GM19372 (cell line): ENCODE results near the gene RHBDD2.
"Not testable (repeated sequence)": the region's sequence is repeated elsewhere in the genome, so short reads cannot be mapped to it uniquely, and the experiment has no call there.

Experiments
- ATAC-seq: cut with Tn5 transposase; IDR thresholded peaks from one replicate; pipeline ENCODE4 v1.9.1; 2021; ENCODE audit warnings: mild to moderate bottlenecking, low read depth, moderate library complexity; ENCODE audit not compliant: unreplicated experiment

The RHBDD2 gene

DNA sequence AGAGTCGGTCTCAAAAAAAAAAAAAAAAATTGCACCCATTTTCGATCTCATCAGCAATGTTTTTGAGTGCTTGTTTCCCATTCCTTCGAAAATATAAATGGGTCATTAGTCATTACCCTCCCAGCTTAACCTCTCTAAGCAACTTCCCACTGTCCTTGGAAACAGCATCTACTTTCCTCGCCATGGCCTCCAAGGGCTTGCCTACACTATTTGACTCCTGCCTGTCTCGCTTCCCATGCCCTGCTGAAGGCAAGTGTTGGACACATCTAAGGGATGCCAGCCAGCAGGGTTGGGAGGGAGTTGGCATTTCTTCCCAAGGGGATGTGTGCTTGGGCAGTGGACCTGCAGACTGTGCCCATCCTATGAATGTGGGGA, 12.7 kb upstream of the RHBDD2 start:
- no peak for ATAC-seq

DNA sequence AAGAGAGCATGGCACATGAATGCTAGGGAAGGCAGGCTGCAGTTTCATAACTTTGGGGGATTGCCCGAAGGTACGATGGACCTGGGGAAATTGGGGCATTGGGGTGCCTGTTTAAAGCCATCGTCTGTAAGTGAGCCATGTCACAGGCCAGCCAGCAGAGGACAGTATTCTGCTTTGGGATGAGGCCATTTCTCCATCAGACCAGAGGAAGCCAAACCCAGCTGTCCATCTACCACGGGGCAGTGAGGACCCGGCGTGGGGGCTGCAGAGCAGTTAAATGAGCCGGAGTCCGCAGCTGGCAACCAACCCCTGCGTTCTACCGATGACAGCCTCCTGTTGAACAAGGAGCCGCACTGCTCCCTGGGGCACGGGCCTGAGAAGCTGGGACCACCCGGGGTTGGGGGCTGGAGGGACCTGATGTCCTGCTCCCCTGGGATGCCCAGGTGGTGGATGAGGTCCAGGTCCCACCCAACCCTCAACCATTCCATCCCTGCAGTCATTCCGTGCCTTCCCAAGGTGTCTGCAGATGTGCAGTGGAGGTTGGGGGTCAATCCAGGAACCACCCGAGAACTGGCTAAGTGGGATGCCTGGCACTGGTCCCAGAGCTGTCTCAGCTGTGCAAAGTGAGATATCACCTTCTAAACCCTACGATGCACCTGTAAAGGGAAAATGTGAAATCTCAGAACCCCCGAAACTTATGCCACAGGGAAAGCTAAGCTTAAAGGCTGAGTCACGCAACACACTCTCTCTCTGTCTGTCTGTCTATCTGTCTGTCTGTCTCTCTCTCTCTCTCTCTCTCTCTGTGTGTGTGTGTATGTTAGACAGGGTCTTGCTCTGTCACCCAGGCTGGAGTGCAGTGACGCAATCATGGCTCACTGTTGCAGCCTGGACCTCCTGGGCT, 12.1 kb upstream of the RHBDD2 start:
- ATAC-seq = no peak

DNA sequence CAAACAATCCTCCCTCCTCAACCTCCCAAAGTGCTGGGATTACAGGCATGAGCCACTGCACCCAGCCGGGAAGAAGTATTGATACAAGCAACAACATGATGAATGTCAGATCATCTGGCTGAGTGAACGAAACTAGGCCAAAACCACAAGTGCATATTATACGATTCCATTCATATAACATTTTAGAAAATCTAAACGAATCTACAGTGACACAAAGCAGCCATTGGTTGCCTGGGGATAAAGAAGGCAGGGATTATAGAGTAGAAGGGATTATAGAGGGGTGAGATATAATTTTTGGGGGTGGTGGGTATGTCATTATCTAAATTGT, 11.5 kb upstream of the RHBDD2 start:
- no peak for ATAC-seq

DNA sequence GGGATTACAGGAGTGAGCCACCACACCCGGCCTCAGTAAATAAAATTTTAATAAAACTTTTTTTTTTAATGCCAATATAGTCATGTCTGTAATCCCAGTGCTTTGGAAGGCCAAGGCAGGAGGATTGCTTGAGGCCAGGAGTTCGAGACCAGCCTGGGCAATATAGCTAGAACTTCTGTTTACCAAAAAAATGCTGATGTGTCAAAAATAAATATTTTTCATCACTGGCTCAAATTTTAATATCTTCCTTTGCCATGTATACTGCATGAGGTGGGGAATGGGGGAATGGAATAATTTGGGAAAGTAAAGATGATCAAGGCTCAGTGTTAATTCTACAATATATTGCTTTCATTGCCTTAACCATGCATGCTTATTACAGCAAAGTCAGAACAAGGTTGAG, 10.7 kb upstream of the RHBDD2 start:
- no peak for ATAC-seq

DNA sequence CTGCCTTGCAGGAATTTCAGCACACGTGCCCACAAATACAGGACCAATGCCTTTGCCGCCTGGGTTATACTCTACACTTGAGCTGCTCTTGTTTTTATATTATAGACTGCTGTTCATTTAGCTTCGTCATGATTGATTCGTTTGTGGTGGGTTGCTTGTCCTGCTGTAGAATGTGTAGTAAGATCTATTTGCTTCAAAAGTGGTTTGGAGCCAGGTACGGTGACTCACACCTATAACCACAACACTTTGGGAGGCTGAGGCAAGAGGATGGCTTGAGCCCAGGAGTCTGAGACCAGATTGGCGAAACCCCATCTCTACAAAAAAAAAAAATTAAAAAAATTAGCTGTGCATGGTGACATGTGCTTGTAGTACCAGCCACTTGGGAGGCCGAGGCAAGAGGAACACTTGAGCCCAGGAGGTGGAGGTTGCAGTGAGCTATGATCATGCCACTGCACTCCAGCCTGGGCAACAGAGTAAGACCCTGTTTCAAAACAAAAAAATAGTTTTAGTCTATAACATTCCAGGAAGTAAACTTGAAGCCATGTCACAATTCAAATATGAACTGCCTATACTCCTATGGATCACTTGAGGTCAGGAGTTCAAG, 9.0 kb upstream of the RHBDD2 start:
- ATAC-seq = no peak

DNA sequence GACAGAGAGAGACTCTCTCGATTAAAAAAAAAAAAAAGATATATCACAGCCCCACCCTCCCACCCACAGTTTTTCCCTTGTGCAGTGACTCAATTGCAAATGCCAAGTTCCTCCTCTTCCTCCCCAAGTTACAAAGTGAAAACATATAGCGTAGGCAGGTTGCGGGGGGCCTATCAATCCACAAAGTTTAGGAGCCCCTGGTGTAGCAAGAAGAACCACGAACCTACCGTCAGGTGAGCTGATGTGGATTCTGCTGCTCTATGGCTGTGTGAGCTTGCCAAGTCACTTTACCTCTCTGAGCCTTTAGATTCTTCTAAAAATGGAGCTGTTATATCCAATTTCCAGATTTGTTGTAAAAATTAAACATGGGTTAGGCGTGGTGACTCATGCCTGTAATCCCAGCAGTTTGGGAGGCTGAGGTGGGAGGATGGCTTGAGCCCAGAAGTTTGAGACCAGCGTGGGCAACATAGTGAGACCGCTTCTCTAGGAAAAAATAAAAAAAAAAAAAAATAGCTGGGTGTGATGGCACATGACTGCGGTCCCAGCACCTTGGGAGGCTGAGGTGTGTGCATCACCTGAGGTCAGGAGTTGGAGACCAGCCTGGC, 8.2 kb upstream of the RHBDD2 start:
- no peak for ATAC-seq

DNA sequence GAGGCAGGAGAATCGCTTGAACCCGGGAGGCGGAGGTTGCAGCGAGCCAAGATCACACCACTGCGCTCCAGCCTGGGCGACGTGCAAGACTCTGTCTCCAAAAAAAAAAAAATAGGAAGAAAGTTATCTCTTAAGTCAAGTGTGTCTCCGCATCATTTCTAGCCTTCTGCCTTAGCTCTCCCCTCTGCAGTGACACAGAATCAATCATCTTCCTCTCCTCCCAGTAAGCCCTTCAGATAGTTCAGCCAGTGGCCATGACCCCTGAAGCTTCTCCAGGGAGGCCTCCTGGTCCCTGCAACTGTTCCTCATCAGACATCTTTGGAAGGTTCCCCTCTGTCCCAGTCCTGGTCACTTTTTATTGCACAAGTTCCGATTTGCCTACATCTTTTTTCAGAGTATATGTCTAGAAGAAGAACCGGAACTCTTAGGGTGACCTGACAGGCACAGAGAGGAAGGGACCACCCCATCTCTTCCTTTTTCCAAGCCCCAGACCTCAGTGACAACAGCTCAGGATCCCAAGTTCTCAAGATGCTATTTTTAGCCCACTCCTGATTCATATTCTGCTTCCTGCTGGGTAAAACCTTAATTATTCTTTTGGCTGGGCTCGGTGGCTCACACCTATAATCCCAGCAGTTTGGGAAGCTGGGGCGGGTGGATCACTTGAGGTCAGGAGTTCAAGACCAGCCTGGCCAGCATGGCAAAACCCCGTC, 6.6 kb upstream of the RHBDD2 start:
- no peak for ATAC-seq

DNA sequence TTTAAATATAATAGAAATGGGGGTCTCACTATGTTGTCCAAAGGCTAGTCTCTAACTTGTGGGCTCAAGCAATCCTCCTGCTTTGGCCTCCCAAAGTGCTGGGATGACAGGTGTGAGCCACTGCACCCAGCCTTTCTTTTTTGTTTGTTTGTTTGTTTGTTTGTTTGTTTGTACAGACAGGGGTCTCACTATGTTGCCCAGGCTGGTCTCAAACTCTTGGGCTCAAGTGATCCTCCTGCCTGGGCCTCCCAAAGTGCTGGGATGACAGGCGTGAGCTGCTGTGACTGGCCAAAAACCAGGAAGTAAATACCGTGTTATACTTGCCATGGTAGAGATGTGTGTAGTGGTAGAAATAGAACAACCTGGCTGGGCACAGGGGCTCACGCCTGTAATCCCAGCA, 4.7 kb upstream of the RHBDD2 start:
- ATAC-seq = not testable (repeated sequence)

DNA sequence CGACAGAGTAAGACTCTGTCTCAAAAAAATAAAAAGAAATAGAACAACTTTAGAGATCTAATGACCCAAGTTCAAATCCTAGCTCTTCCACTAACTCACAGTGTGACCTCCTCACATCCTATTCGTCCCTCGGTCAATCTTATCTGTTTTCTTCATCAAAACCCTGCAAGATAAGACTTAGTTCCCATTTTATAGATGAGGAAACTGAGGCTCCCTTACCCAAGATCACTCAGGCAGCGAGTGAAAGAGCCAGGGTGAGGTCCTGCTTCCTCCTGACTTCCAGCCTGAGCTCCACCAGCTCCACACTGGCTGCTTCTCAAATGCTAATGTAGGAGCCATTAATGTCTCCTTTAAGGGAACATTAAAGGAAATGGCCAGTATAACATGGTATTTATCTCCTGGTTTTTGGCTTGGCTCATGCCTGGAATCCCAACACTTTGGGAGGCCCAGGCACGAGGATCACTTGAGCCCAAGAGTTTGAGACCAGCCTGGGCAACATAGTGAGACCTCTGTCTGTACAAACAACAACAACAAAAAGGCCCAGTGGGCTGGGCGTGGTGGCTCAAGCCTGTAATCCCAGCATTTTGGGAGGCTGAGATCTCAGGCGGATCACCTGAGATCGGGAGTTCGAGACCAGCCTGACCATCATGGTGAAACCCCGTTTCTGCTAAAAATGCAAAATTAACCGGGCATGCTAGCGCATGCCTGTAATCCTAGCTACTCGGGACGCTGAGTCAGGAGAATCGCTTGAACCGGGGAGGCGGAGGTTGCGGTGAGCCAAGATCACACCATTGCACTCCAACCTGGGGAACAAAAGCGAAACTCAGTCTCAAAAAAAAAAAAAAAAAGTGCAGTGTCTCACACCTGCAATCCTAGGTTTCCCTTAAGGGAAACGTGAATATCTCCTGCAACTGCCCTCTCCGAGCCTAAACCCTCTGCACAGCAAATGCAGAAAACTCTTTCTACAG, 3.4 kb upstream of the RHBDD2 start:
- ATAC-seq = no peak

DNA sequence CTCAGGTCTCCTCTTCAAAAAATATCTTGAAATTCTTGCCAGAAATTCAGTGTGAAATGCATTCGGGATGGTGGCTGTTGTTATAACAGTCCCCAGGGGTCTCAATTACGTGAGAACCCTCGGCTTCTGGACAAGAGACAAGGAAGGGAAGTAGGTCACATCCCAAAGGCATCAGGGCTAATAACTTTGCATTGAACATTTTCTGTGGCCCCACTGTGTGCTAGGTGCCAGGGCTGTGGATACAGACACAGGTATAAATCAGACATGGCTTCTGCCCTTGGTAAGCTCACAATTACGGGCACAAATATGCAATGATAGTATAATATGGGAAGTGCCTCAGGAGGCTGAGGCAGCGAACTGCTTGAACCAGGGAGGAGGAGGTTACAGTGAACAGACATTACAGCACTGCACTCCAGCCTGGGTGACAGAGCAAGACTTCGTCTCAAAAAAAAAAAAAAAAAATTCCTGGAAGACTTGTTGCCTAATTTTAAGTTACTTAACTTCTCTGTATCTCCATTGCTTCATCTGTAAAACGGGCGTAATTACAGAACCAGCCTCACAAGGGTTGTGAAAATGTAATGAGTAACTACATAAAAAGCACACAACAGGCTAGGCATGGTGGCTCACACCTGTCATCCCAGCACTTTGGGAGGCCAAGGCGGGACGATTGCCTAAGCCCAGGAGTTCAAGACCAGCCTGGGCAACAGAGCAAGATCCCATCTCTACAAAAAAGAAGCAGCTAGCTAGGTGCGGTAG, 2.5 kb upstream of the RHBDD2 start:
- ATAC-seq = no peak

DNA sequence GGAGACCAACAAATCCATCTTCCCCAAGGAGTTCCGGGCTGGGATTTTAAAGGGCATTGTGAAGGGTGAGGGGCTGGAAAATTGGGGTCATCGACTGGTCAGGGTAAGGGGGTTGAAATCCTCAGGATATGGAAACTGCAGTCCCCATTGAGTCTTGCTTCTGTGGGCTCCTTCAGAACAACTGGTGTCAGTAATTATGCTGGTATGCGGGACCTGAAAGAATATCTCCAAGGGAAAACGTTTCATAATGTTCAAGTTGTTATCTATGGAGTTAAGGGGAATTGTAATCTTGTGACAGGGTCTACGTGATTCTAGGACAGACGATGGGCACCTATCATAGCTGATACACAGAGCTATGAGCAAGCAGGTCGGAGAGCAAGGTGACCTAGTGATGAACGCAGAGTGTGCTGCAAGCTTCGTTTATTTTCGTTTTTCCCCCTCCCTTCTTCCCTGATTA, 494 bp upstream of the RHBDD2 start:
- peak; percentile 17 for ATAC-seq

DNA sequence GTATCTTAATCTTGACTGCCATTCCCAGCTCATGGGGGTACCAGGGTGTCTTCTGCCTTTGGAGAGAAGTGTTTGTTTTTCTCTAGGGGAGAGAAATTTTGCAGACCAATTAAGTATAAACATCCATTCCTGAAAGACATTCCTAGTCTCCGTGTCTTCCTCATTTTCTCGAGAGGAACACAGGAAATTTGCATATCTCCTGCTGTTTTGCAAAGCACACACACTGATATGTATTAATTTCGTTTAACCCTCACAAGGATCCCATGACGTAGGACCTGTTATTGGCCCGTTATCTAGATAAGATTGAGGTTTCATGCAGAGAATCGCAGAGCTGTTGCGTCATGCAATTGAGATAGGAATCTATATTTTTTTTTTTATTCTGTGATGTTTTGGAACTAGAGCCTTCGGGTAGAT, 944 bp downstream of the RHBDD2 start:
- no peak for ATAC-seq

DNA sequence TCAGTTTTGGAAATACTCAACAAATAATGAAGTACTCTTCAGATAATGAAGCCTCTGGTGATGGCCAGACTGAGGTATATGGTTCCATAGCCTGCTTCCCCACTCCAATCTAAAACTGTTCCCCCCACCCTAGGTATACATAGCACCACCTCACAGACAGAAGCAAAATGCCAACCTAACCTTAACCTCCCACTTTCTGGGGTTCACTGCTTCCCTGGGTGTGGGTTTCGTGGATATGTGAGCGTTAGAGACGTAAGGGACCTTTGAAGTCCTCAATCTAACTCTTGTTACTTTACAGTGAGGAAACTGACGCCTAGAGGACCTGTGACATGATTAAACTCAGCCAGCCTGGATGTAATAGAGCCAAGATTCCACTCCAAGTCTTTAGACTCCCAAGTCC, 1.4 kb downstream of the RHBDD2 start:
- ATAC-seq = no peak

DNA sequence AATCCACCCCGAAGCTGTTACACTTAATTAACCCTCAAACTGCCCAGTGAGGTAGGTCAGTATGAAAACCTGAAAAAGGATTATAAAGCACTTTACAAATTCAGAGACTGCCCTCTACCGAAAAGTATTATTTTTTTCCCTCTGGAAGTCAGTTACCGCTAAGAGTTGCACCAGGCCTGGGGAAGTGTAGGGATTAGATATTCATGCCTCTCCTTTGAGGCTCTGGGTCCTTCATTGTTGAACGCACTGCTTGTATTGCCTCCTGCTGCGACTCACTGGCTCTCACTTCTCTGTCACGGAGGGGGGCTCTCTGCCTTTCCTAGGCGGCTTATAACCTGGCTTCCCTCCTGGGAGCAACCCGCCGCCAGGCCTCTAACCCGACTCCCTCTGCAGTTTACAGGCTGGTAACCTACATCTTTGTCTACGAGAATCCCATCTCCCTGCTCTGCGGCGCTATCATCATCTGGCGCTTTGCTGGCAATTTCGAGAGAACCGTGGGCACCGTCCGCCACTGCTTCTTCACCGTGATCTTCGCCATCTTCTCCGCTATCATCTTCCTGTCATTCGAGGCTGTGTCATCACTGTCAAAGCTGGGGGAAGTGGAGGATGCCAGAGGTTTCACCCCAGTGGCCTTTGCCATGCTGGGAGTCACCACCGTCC, 2.7 kb downstream of the RHBDD2 start:
- no peak for ATAC-seq

DNA sequence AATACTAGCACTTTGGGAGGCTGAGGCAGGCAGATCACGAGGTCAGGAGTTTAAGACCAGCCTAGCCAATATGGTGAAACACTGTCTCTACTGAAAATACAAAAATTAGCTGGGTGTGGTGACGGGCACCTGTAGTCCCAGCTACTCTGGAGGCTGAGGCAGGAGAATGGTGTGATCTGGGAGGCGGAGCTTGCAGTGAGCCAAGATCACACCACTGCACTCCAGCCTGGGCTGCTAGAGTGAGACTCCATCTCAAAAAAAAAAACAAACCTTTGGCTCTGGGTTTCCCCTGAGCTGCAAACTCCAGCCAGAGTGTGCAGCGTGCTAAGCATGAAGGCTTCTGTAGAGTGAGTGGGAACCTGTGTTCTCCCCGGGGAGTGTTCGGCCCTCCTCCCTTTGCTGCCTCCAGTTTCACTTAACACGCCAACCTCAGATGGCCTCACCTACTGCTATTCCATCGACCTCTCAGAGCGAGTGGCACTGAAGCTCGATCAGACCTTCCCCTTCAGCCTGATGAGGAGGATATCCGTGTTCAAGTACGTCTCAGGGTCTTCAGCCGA, 4.5 kb downstream of the RHBDD2 start:
- peak; percentile 47 for ATAC-seq

DNA sequence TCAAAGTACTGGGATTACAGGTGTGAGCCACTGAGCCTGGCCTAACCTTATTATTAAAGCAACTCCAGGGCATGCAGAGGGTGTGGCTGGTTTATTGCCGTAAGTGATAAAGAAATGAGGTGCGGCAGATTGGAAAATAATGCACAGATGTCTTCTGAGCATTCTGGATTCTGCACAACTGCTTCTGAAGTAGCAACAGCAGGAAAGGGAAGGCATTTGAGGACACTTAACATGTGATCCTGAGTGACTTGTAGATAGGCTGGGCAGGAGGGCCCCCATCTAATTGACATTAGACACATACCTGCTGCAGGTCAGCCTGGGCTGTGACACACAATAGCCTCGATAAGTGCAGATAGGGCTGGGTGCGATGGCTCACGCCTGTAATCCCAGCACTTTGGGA, 5.6 kb downstream of the RHBDD2 start:
- no peak for ATAC-seq

DNA sequence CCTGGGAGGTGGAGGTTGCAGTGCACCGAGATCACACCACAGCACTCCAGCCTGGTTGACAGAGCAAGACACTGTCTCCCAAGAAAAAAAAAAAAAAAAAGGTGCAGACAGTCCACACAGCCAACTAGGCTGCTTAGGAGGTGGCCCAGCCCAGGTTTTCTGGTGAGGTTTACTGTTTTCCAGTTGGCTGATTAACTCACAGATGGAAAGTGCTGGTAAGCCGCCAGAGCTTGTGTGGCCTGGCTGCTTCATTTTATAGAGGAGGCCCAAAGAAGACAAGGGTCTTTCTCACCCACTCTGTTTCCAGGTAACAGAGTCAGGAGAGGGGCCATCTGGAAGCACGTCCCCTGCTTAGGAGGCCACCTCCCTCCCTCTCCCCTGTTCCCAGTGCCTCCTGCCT, 6.2 kb downstream of the RHBDD2 start:
- ATAC-seq = no peak

DNA sequence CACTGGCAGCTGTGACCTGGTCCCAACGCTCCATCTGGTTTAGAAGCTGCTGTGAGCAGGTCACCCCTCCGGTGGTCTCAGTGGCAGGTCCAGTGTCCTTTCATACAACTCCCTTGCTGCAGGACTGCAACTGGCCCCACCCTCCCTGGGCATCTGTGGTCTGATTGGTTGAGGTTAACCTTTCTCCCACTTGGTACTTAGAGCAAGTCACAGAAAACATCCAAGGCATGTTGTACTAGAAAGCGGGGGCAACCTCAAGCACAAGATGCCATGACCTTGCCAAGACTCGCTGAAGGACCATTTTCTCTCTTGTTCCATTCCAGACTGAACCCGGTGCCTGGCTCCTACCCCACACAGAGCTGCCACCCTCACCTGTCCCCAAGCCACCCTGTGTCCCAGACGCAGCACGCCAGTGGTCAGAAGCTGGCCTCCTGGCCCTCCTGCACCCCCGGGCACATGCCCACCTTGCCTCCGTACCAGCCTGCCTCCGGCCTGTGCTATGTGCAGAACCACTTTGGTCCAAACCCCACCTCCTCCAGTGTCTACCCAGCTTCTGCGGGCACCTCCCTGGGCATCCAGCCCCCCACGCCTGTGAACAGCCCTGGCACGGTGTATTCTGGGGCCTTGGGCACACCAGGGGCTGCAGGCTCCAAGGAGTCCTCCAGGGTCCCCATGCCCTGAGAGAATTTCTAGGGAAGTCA, 9.0 kb downstream of the RHBDD2 start:
- ATAC-seq = no peak
